Measurements from ENCODE around the gene CGNL1.
A peak's percentile ranks its signal among the peaks of the same experiment; 100 is the strongest.

Gene CGNL1

DNA sequence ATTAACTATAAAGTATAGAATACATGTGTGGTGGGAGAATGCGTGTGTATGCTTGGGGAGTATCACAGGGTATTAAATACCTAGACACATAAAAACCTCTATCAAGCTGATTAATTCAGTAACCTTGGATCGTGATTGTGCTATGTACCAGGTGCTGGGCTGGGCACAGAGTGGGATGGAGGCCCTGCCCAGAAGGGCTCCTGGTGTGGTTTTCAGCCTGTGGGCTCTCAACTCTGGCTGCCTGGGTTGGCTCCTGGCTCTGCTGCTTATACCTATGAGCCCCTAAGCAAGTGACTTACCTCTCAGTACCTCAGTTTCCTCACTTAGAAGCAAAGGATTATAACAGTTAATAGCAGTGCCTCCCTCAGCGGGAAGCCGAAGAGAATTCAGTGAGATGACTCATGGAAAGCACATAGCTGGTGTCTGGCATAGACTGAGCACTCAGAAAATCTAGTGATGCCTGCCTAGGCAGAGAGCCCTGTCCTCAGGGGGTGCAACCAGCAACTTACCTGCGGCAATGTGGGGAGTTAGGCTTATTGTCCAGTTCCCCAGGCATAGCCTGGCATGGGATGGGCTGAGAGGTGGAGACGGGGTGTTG, 124.8 kb downstream of the CGNL1 start:
- no peak for DNase-seq

DNA sequence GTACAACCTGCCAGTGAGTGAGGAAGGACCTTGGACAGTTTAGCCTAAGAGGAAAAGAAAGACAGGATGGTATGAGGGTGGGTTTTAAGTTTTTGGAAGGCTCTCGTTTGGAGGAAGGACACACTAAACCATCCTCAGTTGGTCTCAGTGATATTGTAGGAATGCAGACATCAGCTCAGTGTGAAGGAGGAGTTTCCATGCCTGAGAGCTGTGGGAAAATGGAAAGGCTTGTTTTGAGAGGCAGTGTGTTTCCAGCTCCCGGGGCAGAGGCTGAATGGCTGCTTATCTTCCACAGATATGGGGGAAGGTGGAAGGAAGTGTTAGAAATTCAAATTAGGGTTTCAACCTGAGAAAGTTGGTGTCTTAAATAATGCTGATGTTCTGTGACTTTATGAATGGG, 125.8 kb downstream of the CGNL1 start:
- DNase-seq = no peak

GRCh38 chr15:57503051-57503702, 126.9 kb downstream of the CGNL1 start:
- DNase-seq = peak; percentile 32

DNA sequence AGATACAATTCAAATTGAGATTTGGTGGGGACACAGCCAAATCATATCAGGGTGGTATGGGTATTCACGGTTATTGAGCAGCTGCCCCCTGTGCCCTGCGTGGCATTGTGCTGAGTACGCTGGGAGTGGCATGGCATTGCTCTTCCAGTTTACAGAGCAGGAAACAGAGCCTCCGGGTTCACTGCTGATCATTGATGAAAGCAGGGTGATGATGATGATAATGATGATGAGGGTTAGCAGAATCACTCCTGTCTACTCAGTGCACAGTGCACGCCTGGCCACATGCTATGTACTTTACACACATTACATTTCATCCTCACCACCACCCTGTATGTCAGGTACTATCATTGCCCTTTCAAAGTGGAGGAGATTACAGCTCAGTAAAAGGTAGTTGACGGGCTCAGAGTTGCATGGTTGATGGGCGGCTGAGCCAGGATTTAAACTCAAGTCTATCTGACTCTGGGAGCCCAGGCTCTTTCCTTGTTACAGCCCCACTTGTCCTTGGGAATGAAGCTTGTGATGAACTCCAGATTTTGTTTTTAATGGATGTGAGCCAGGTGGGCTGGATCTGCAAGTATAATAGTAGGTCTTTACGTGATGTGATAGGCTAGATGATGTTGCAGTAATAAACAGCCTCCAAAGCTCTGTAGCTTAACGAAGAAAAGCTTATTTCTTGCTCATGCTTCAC, 127.8 kb downstream of the CGNL1 start:
- no peak for DNase-seq

DNA sequence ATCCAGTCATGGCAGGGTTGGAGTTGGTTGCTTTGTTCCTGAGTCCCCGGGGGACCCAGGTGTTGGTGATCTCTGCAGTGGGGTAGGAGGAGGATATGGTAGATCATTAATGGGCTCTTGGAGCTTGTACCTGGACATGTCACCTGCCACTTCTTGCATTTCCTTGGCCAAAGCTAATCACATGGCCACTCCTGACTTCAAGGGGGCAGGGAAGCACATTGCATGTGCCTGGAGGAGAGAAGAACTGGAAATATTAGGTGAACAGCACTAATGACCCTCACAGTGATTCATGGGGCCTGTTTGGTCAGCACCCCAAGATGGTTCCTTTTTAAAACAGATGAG, 128.3 kb downstream of the CGNL1 start:
- no peak for DNase-seq

GRCh38 chr15:57505056-57505715, 128.9 kb downstream of the CGNL1 start:
- DNase-seq = no peak

DNA sequence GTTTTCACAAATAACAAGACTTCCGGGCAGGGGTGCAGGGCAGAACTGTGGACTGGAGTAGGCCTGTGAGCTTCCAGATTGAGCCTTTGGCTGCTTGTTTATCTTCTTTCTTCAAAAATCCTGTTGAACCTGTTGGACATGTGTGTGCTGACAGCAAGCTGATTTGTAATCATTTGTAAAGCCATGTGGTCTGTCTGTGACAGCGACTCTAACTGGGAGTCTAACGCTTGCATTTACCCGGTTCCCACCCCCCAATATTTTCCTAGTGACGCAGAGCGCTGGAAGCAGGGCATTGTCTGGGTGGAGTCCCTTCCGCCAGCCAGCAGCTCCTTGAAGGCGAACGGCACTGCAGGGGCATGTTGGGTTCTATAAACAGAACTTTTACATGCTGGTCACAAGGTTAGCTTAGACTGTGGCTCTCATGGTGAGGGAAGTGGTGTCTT, 129.7 kb downstream of the CGNL1 start:
- DNase-seq = no peak

- no peak for DNase-seq
Observed at GRCh38 chr15:57506422-57506821, 130.1 kb downstream of the CGNL1 start.

- no peak for DNase-seq
Observed at GRCh38 chr15:57507111-57507510, 130.8 kb downstream of the CGNL1 start.

DNA sequence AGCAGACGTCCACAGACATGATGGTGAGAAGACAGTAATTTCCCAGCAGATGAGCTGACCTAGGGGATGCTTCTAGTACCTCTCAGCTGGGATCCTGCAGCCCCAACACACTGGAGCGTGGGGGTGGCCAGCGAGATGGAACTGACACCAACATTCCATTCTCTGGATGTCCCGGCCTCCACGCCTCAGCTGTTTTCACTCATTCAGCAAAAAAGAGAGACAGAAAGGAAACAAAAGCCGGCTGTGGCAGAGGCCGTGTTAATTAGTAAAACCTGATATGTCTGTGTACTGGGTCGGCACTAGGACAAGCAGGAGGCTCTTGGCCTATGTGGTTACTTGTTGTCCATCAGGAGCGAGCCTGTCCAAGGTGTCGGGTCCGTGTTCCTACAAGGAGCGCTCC, 132.8 kb downstream of the CGNL1 start:
- no peak for DNase-seq

- peak; percentile 14 for DNase-seq
Observed at GRCh38 chr15:57509965-57510364, 133.7 kb downstream of the CGNL1 start.

- DNase-seq = no peak
Observed at GRCh38 chr15:57510647-57511046, 134.3 kb downstream of the CGNL1 start.

GRCh38 chr15:57516327-57517029, 140.2 kb downstream of the CGNL1 start:
- no peak for DNase-seq

GRCh38 chr15:57517030-57517671, 140.8 kb downstream of the CGNL1 start:
- no peak for DNase-seq

DNA sequence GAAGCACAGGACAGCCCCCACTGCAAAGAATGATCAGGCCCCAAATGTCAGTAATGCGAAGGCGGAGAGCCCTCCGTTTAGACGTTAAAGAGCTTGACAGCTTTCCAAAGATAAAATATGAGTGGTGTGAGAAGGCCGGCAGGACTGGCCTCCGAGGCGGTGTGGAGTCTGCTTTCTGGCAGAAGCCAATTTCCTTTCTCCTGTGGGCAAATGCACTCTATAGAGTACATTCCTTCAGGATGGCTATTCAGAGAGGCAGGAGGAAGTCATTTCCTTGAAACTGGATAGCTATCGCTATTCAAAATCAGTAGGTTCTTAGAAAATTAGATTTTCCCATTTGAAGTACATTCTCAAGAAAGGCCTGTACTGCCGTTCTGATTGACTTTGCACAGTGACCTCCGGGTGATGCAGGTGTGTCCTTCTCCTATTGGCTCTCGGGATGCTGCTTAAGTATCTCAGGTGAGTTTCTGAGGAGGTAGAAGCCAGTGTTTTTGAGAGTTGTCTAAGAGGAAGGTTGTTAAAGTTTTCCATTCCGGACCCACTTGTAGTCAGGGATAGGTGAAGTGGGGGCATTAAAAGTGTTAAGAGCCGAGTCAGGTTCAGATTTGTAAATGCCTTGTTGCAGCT, 142.6 kb downstream of the CGNL1 start:
- DNase-seq = no peak

DNA sequence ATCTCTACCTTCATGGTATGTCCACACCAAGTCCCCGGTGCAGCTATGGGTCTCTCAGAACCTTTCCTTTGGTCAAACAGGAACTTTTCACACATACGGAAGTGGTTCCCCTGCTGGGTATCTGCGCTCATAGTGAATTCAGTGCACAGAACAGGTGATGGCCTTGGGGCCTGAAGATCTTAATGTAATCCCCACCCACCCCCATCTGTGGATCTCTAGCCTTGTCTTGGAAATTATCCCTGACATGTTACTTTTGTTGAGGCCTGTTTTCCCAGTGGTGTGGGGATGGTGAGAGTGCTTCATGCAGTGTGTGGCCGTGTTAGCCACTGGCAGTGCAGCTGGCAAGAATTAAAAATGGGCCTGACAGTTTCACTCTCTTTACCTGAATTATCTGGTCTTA, 143.5 kb downstream of the CGNL1 start:
- no peak for DNase-seq

GRCh38 chr15:57521503-57521902, 145.2 kb downstream of the CGNL1 start:
- DNase-seq = no peak

- DNase-seq = no peak
Observed at GRCh38 chr15:57522148-57522547, 145.8 kb downstream of the CGNL1 start.

- no peak for DNase-seq
Observed at GRCh38 chr15:57525581-57525980, 149.3 kb downstream of the CGNL1 start.

- DNase-seq = no peak
Observed at GRCh38 chr15:57526076-57526475, 149.8 kb downstream of the CGNL1 start.

DNA sequence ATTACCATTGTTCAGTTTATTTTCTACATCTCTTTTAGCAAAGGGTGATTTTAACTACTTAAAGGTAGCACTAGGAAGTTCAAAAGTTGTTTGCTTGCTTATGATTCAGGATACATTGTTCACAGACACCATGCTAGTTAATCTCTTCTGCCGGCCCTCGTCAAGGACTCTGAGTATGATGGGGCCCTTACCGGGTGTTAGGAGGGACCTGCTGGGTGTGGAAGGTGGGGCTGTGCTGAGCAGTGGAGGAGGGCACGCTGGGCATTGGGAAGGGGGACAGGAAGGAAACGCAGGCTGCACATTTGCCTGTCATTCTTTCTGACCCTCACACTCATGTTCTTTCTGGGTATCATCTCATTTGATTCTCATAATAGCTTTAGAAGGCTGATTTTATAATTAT, 150.3 kb downstream of the CGNL1 start:
- no peak for DNase-seq

- DNase-seq = peak; percentile 89
Observed at GRCh38 chr15:57527382-57528091, 151.2 kb downstream of the CGNL1 start.
